Measurements from ENCODE around the gene HYAL3.

DNA sequence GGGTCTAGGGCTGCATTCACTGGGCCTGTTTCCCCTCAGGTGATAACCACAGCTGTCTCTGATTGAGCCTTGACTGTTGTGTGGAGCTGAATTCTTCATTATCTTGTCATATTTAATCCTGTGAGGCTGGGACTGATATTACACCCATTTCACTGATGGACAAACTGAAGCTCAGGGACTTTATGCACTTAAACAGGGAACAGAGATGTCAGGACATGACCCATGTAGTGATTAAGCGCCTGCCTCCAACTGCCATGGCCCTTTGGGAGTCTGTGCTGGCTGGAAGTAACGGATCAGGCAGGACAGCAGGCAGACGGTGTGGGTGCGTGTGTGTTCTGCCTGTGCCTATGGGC is 55.7 kb downstream of the HYAL3 start:
- no peak for TF ChIP-seq CTCF (IDR thresholded peaks at IDR 0.05 in 2 of 3, conservative IDR thresholded peaks at IDR 0.05 in 1 of 3; ENCODE audit: borderline replicate concordance in 1 of 3, insufficient read depth in 1 of 3, low read depth in 2 of 3, low read length in 2 of 3)
- no peak for TF ChIP-seq POLR2AphosphoS5 (IDR thresholded peaks at IDR 0.05; ENCODE audit: low read depth, low read length)
- TF ChIP-seq TCF7L2 (IDR thresholded peaks at IDR 0.05; ENCODE audit: borderline replicate concordance, extremely low read depth, insufficient read depth, insufficient read length), result no peak
- no peak for TF ChIP-seq EZH2 (IDR thresholded peaks at IDR 0.05)

All from HCT116 (cell line).